Caco-2 (cell line): ENCODE measurements around the gene SYT12. TPM values are rescaled to one million over a fixed set of nuclear protein-coding genes. Genes with fewer than 3 reads are reported as not detected.

ENCODE experiments used
- BruUV-seq: library from RNA; stranded (reverse); fragments of 400-500 nt; replicated peaks from 2 replicates; lab custom pipeline; 2021; lab: Mats Ljungman, UMichigan
- CTCF ChIA-PET: fragments of 300-600 bp; sonication (Branson Sonifier 250); formaldehyde crosslinking; loops from one replicate; lab custom pipeline; 2022; ENCODE audit warnings: antibody characterized with exemption; lab: Charles Lee
- POLR2A ChIA-PET: fragments of 300-600 bp; sonication (Branson Sonifier 250); formaldehyde crosslinking; loops from one replicate; lab custom pipeline; 2022; ENCODE audit warnings: antibody characterized with exemption; lab: Charles Lee
- DNase-seq, 2 experiments: peaks; one replicate each; pipeline versions ENCODE4 v3.0.0 to v3.0.0-alpha.2; 2020 to 2022
- H3K27me3 ChIP-seq: replicated peaks from 2 replicates; pipeline ENCODE4 v1.6.0; 2011; ENCODE audit warnings: low read length; ENCODE audit not compliant: control insufficient read depth, insufficient read depth
- H3K36me3 ChIP-seq: 2 replicates; pipeline ENCODE4 v1.5.1; 2011; ENCODE audit warnings: low read length; ENCODE audit not compliant: control insufficient read depth, insufficient read depth
- H3K4me1 ChIP-seq: fragments of 250-450 bp; sonication (Bioruptor Pico); 2 replicates; pipeline ENCODE4 v1.5.1; 2020; ENCODE audit warnings: mild to moderate bottlenecking
- H3K4me3 ChIP-seq: 2 replicates; pipeline ENCODE4 v1.5.1; 2011; ENCODE audit warnings: low read depth, mild to moderate bottlenecking, control low read depth, low read length
- H3K9me3 ChIP-seq: fragments of 250-450 bp; sonication (Bioruptor Pico); 2 replicates; pipeline ENCODE4 v1.5.1; 2020; ENCODE audit warnings: mild to moderate bottlenecking, moderate library complexity
- H3K27ac Mint-ChIP-seq: one replicate; pipeline ENCODE4 v1.8.0; 2022; ENCODE audit warnings: mixed read lengths; ENCODE audit not compliant: unreplicated experiment
- H3K27me3 Mint-ChIP-seq: one replicate; pipeline ENCODE4 v1.8.0; 2022; ENCODE audit warnings: mixed read lengths; ENCODE audit not compliant: insufficient read depth, unreplicated experiment
- H3K36me3 Mint-ChIP-seq: one replicate; pipeline ENCODE4 v1.8.0; 2022; ENCODE audit warnings: mild to moderate bottlenecking, mixed read lengths; ENCODE audit not compliant: insufficient read depth, unreplicated experiment
- H3K4me1 Mint-ChIP-seq: one replicate; pipeline ENCODE4 v1.8.0; 2022; ENCODE audit warnings: low read depth, mixed read lengths; ENCODE audit not compliant: unreplicated experiment
- H3K4me3 Mint-ChIP-seq: one replicate; pipeline ENCODE4 v1.8.0; 2022; ENCODE audit warnings: mild to moderate bottlenecking, moderate library complexity, mixed read lengths; ENCODE audit not compliant: unreplicated experiment
- H3K9me3 Mint-ChIP-seq: one replicate; pipeline ENCODE4 v1.8.0; 2022; ENCODE audit warnings: mixed read lengths; ENCODE audit not compliant: unreplicated experiment
- CTCF ChIP-seq, 2 experiments: fragments of 200-600 bp in 1 of 2; IDR thresholded peaks; 1 replicate in 1 of 2; 2 replicates in 1 of 2; pipeline versions ENCODE4 v1.5.1 to v1.8.0; 2011 to 2022; ENCODE audit warnings: antibody characterized with exemption in 1 of 2, control low read depth in 1 of 2, inconsistent platforms in 1 of 2, low read depth in 1 of 2, low read length in 1 of 2, mild to moderate bottlenecking in 1 of 2, moderate library complexity in 1 of 2; ENCODE audit not compliant: insufficient read depth in 1 of 2, severe bottlenecking in 1 of 2, unreplicated experiment in 1 of 2
- intact Hi-C: fragments of 100-400 bp; cut with micrococcal nuclease; formaldehyde crosslinking; loops from one replicate; pipeline ENCODE4 v1.10.0; 2022; ENCODE audit not compliant: unreplicated experiment
- total RNA-seq: library from RNA; stranded (reverse); gene quantifications from 2 replicates; pipeline ENCODE4 v1.2.3, GENCODE V29; 2022

Gene SYT12
- total RNA-seq, 1 experiment from 2014 or later, result 0.82 TPM

GRCh38 chr11:67031791-67032561, 9.0 kb downstream of the SYT12 start:
- BruUV-seq, result no TSS peak

GRCh38 chr11:67032830-67033551, 10.1 kb downstream of the SYT12 start:
- Histone ChIP-seq H3K36me3 (no peaks in the 10 kb centered on the region), H3K9me3 (no peaks in the 10 kb centered on the region), H3K4me1 (peaks cover 33% of the 10 kb centered on the region), H3K4me3 (no peak overlapping the region), H3K27me3 (no peaks in the 10 kb centered on the region)
- no peaks in the 10 kb centered on the region for H3K27me3 Mint-ChIP-seq
- TF ChIP-seq CTCF (IDR thresholded peaks at IDR 0.05; ENCODE audit: insufficient read depth in 1 of 2, low read depth in 1 of 2, low read length in 1 of 2, severe bottlenecking in 1 of 2, unreplicated experiment in 1 of 2), result no peak
- H3K4me3 Mint-ChIP-seq, result no peak overlapping the region
- intact Hi-C loops, result no loop called here
- no peaks in the 10 kb centered on the region for H3K9me3 Mint-ChIP-seq
- DNase-seq, result peak in 1 of 2 experiments; percentile 48
- no peak overlapping the region for H3K27ac Mint-ChIP-seq
- no peaks in the 10 kb centered on the region for H3K36me3 Mint-ChIP-seq
- ChIA-PET CTCF (no interaction called here), POLR2A (no interaction called here)
- BruUV-seq, result no TSS peak
- H3K4me1 Mint-ChIP-seq, result peaks cover 41% of the 10 kb centered on the region

More at GRCh38 chr11:67031791-67032561, 9.0 kb downstream of the SYT12 start:
- no peak for TF ChIP-seq CTCF (IDR thresholded peaks at IDR 0.05; ENCODE audit: insufficient read depth in 1 of 2, low read depth in 1 of 2, low read length in 1 of 2, severe bottlenecking in 1 of 2, unreplicated experiment in 1 of 2)
- H3K4me3 Mint-ChIP-seq, result no peak overlapping the region
- Histone ChIP-seq H3K4me3 (no peak overlapping the region), H3K9me3 (no peaks in the 10 kb centered on the region), H3K36me3 (no peaks in the 10 kb centered on the region), H3K27me3 (no peaks in the 10 kb centered on the region), H3K4me1 (peaks cover 33% of the 10 kb centered on the region)
- peak overlapping the region; percentile 14 for H3K27ac Mint-ChIP-seq
- DNase-seq, result peak in 1 of 2 experiments; percentile 51
- H3K4me1 Mint-ChIP-seq, result peaks cover 41% of the 10 kb centered on the region
- no peaks in the 10 kb centered on the region for H3K36me3 Mint-ChIP-seq
- intact Hi-C loops, result no loop called here
- CTCF ChIA-PET, result no interaction called here
- no peaks in the 10 kb centered on the region for H3K9me3 Mint-ChIP-seq
- POLR2A ChIA-PET, result no interaction called here
- no peaks in the 10 kb centered on the region for H3K27me3 Mint-ChIP-seq

GRCh38 chr11:67033661-67034166, 10.8 kb downstream of the SYT12 start:
- peaks cover 33% of the 10 kb centered on the region for H3K4me1 ChIP-seq
- H3K4me3 ChIP-seq, result no peak overlapping the region
- no peaks in the 10 kb centered on the region for H3K36me3 ChIP-seq
- intact Hi-C loops, result no loop called here
- no peak for DNase-seq
- H3K4me1 Mint-ChIP-seq, result peaks cover 41% of the 10 kb centered on the region
- H3K27me3 ChIP-seq, result no peaks in the 10 kb centered on the region
- no peak for TF ChIP-seq CTCF (IDR thresholded peaks at IDR 0.05; ENCODE audit: insufficient read depth in 1 of 2, low read depth in 1 of 2, low read length in 1 of 2, severe bottlenecking in 1 of 2, unreplicated experiment in 1 of 2)
- no TSS peak for BruUV-seq
- H3K9me3 Mint-ChIP-seq, result no peaks in the 10 kb centered on the region
- no peaks in the 10 kb centered on the region for H3K27me3 Mint-ChIP-seq
- H3K36me3 Mint-ChIP-seq, result no peaks in the 10 kb centered on the region
- CTCF ChIA-PET, result no interaction called here
- H3K9me3 ChIP-seq, result no peaks in the 10 kb centered on the region
- POLR2A ChIA-PET, result no interaction called here
- no peak overlapping the region for H3K4me3 Mint-ChIP-seq
- H3K27ac Mint-ChIP-seq, result no peak overlapping the region
